ENCODE measurements around the gene FGD4. TPM values are rescaled to one million over a fixed set of nuclear protein-coding genes. Genes with fewer than 3 reads are reported as not detected.

The FGD4 gene
- total RNA-seq, 1 donor from 2014 or later = 11.0 TPM

DNA sequence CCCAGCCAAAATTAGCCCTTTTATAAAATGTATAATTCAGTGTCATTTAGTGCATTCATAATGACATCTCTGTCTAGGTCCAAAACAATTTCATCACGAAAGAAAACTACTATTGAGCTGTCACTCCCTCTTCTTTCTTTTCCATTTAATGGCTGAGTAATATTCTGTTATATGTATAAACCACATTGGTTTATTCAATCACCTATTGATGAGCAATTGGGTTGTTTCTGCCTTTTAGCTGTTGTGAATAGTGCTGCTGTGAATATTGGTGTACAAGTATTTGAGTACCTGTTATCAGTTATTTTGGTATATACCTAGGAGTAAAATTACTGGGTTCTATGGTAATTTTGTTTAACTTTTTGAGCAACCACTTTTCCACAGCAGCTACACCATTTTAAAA, 287.0 kb downstream of the FGD4 start:
- no peaks in the 10 kb centered on the region for H3K27me3 ChIP-seq (ENCODE audit: control insufficient read depth, insufficient read depth, low read length)
- no peak overlapping the region for H3K4me3 ChIP-seq (ENCODE audit: low read depth, low read length)
- no peak for DNase-seq (ENCODE audit: low read depth)
- no peaks in the 10 kb centered on the region for H3K36me3 ChIP-seq (ENCODE audit: control insufficient read depth, insufficient read depth, low read length)
- TF ChIP-seq, protein P1, sequence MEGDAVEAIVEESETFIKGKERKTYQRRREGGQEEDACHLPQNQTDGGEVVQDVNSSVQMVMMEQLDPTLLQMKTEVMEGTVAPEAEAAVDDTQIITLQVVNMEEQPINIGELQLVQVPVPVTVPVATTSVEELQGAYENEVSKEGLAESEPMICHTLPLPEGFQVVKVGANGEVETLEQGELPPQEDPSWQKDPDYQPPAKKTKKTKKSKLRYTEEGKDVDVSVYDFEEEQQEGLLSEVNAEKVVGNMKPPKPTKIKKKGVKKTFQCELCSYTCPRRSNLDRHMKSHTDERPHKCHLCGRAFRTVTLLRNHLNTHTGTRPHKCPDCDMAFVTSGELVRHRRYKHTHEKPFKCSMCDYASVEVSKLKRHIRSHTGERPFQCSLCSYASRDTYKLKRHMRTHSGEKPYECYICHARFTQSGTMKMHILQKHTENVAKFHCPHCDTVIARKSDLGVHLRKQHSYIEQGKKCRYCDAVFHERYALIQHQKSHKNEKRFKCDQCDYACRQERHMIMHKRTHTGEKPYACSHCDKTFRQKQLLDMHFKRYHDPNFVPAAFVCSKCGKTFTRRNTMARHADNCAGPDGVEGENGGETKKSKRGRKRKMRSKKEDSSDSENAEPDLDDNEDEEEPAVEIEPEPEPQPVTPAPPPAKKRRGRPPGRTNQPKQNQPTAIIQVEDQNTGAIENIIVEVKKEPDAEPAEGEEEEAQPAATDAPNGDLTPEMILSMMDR (IDR thresholded peaks at IDR 0.05; ENCODE audit: insufficient read depth, low read length, poor library complexity, severe bottlenecking) = no peak

DNA sequence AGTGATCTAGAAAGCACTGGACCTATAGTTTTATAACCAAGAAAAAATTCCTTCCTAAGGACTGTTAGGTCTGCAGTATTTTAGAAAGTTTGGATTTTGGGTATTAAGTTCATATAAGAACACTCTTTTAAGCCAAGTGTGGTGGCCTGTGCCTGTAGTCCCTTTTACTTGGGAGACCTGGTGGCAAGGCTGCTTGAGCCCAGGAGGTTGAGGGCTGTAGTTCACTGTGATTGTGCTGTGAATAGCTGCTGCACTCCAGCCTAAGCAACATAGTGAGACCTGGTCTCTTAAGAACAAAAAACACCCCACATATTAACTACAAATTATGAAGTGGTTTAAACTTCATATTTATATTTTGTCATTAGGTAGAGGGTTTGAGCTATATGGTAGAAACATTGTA, 289.4 kb downstream of the FGD4 start:
- H3K36me3 ChIP-seq (ENCODE audit: control insufficient read depth, insufficient read depth, low read length) = no peaks in the 10 kb centered on the region
- DNase-seq (ENCODE audit: low read depth) = no peak
- no peak overlapping the region for H3K4me3 ChIP-seq (ENCODE audit: low read depth, low read length)
- no peaks in the 10 kb centered on the region for H3K27me3 ChIP-seq (ENCODE audit: control insufficient read depth, insufficient read depth, low read length)
- TF ChIP-seq, protein P1 (IDR thresholded peaks at IDR 0.05; ENCODE audit: insufficient read depth, low read length, poor library complexity, severe bottlenecking) = no peak

DNA sequence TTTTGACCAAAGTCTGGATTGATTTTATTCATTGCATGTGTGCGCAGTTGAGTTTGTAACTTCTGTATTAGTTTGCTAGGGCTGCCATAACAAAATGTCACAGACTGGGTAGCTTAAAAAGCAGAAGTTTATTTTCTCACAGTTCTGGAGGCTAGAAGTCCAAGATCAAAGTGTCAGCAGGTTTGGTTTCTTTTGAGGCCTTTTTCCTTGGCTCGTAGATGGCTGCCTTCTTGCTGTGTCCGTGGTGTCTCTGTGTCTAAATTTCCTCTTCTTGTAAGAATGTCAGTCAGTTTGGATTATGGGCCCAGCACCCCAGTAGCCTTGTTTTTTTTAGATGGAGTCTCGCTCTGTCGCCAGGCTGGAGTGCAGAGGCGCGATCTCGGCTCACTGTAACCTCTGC, 291.6 kb downstream of the FGD4 start:
- no peaks in the 10 kb centered on the region for H3K36me3 ChIP-seq (ENCODE audit: control insufficient read depth, insufficient read depth, low read length)
- no peak overlapping the region for H3K4me3 ChIP-seq (ENCODE audit: low read depth, low read length)
- no peak for DNase-seq (ENCODE audit: low read depth)
- TF ChIP-seq, protein P1 (IDR thresholded peaks at IDR 0.05; ENCODE audit: insufficient read depth, low read length, poor library complexity, severe bottlenecking) = no peak
- no peaks in the 10 kb centered on the region for H3K27me3 ChIP-seq (ENCODE audit: control insufficient read depth, insufficient read depth, low read length)

DNA sequence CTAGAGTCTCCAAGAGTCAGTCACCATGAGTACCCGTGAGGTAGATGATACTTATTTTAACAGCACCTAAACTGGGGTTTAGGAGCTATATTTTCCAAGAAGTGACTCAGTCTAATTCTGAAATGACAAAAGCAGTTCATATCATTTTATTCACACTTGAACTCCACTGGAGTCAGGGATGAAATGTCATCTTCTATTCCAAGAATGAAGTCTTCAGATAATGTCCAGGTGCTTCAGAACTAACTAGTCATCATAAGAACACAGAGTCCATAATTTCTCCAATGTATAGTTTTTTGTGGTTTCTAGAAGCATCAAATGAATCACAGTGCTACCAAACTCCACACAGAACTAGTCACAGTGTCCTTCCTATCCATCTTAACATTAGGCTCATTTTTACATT, 293.0 kb downstream of the FGD4 start:
- H3K4me3 ChIP-seq (ENCODE audit: low read depth, low read length) = no peak overlapping the region
- no peaks in the 10 kb centered on the region for H3K27me3 ChIP-seq (ENCODE audit: control insufficient read depth, insufficient read depth, low read length)
- no peak for DNase-seq (ENCODE audit: low read depth)
- TF ChIP-seq, protein P1 (IDR thresholded peaks at IDR 0.05; ENCODE audit: insufficient read depth, low read length, poor library complexity, severe bottlenecking) = no peak
- no peaks in the 10 kb centered on the region for H3K36me3 ChIP-seq (ENCODE audit: control insufficient read depth, insufficient read depth, low read length)

DNA sequence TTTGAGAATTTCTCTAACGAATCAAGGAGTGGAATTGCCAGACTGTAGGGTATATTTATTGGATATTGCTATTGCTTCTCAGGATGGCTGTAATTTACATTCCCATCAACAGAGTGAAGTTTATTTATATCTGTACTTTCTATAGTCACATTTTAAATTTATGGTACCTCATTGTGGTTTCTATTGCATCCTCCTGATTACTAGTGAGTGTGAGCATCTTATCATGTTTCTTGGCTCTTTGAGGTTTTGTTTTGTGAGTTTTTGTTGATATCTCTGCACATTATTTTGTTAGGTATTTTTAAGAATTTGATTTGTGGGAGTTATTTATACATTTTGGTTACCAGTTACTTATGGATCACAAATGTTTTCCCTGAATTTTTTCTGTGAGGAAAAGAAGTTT, 293.7 kb downstream of the FGD4 start:
- TF ChIP-seq, protein P1 (IDR thresholded peaks at IDR 0.05; ENCODE audit: insufficient read depth, low read length, poor library complexity, severe bottlenecking) = no peak
- DNase-seq (ENCODE audit: low read depth) = no peak
- Histone ChIP-seq H3K4me3 (ENCODE audit: low read depth, low read length) (no peak overlapping the region), H3K36me3 (ENCODE audit: control insufficient read depth, insufficient read depth, low read length) (no peaks in the 10 kb centered on the region), H3K27me3 (ENCODE audit: control insufficient read depth, insufficient read depth, low read length) (no peaks in the 10 kb centered on the region)

All from kidney epithelial cell (primary cell).